Neural cell (in vitro differentiated cells): ENCODE results near the gene CDRT4. TPM values are rescaled to one million over a fixed set of nuclear protein-coding genes. Genes with fewer than 3 reads are reported as not detected.

Source experiments
- H2AFZ ChIP-seq: fragments of 200-600, 300-800 bp; sonication (generic), shearing (Covaris generic); 2 replicates; pipeline ENCODE4 v1.6.0; 2014; ENCODE audit warnings: low read depth, mild to moderate bottlenecking, antibody characterized with exemption, low read length, moderate library complexity
- H3F3A ChIP-seq: fragments of 200-600 bp; shearing (Covaris generic); 2 replicates; pipeline ENCODE4 v1.6.1; 2016; ENCODE audit warnings: mild to moderate bottlenecking, moderate library complexity, mixed read lengths, antibody characterized with exemption, low read length; ENCODE audit not compliant: insufficient read depth, poor library complexity, severe bottlenecking
- H3K27ac ChIP-seq: fragments of 200-600, 300-800 bp; sonication (generic), shearing (Covaris generic); 2 replicates; pipeline ENCODE4 v1.5.1; 2014; ENCODE audit warnings: mild to moderate bottlenecking, low read length, moderate library complexity
- H3K27me3 ChIP-seq: fragments of 300-800, 200-600 bp; sonication (generic), shearing (Covaris generic); 2 replicates; pipeline ENCODE4 v1.6.0; 2014; ENCODE audit warnings: mild to moderate bottlenecking, low read depth, low read length, moderate library complexity; ENCODE audit not compliant: insufficient read depth
- H3K36me3 ChIP-seq: fragments of 300-800, 200-600 bp; sonication (generic), shearing (Covaris generic); 2 replicates; pipeline ENCODE4 v1.5.1; 2014; ENCODE audit warnings: mild to moderate bottlenecking, antibody characterized with exemption, low read length, moderate library complexity; ENCODE audit not compliant: insufficient read depth
- H3K4me2 ChIP-seq: fragments of 300-800, 200-600 bp; sonication (generic), shearing (Covaris generic); 2 replicates; pipeline ENCODE4 v1.6.0; 2014; ENCODE audit warnings: mild to moderate bottlenecking, low read length
- H3K4me3 ChIP-seq: fragments of 300-800, 200-600 bp; sonication (generic), shearing (Covaris generic); 2 replicates; pipeline ENCODE4 v1.5.1; 2014; ENCODE audit warnings: mild to moderate bottlenecking, low read length, moderate library complexity
- H3K79me2 ChIP-seq: fragments of 200-600 bp; shearing (Covaris generic); replicated peaks from 2 replicates; pipeline ENCODE4 v1.6.0; 2014; ENCODE audit warnings: mild to moderate bottlenecking, low read length, moderate library complexity; ENCODE audit not compliant: insufficient read depth
- H3K9ac ChIP-seq: fragments of 300-800, 200-600 bp; sonication (generic), shearing (Covaris generic); 2 replicates; pipeline ENCODE4 v1.6.1; 2016; ENCODE audit warnings: mild to moderate bottlenecking, low read length, mixed read lengths
- H3K9me2 ChIP-seq: fragments of 200-600 bp; shearing (Covaris generic); 2 replicates; pipeline ENCODE4 v1.6.1; 2016; ENCODE audit warnings: mild to moderate bottlenecking, low read length, mixed read lengths; ENCODE audit not compliant: insufficient read depth
- H3K9me3 ChIP-seq: fragments of 200-600, 300-800 bp; sonication (generic), shearing (Covaris generic); 2 replicates; pipeline ENCODE4 v1.6.1; 2016; ENCODE audit warnings: mild to moderate bottlenecking, mixed run types, low read length, moderate library complexity, mixed read lengths
- H4K20me1 ChIP-seq: fragments of 200-600 bp; shearing (Covaris generic); 2 replicates; pipeline ENCODE4 v1.6.1; 2016; ENCODE audit warnings: mild to moderate bottlenecking, mixed run types; ENCODE audit not compliant: insufficient read depth
- CTCF ChIP-seq: fragments of 450-650 bp; IDR thresholded peaks from 2 replicates; pipeline ENCODE4 v1.5.1; 2014; ENCODE audit warnings: antibody characterized with exemption, mild to moderate bottlenecking, moderate library complexity; ENCODE audit not compliant: poor library complexity, severe bottlenecking
- EP300 ChIP-seq: fragments of 450-650 bp; conservative IDR thresholded peaks from 2 replicates; pipeline ENCODE4 v1.6.1; 2014; ENCODE audit warnings: antibody characterized with exemption, mild to moderate bottlenecking, moderate library complexity; ENCODE audit not compliant: poor library complexity, severe bottlenecking
- EZH2 ChIP-seq: fragments of 200-600, 300-800 bp; shearing (Covaris generic), sonication (generic); IDR thresholded peaks from 2 replicates; pipeline ENCODE4 v1.6.1; 2014; ENCODE audit warnings: antibody characterized with exemption, low read length, borderline replicate concordance, mild to moderate bottlenecking; ENCODE audit not compliant: insufficient read depth, poor library complexity, severe bottlenecking
- MXI1 ChIP-seq: fragments of 450-650 bp; conservative IDR thresholded peaks from 2 replicates; pipeline ENCODE4 v1.6.1; 2014; ENCODE audit warnings: antibody characterized with exemption, mild to moderate bottlenecking; ENCODE audit not compliant: poor library complexity, severe bottlenecking
- POLR2AphosphoS5 ChIP-seq: IDR thresholded peaks from 2 replicates; pipeline ENCODE4 v1.6.1; 2012
- RAD21 ChIP-seq: fragments of 450-650 bp; conservative IDR thresholded peaks from 2 replicates; pipeline ENCODE4 v1.6.1; 2014; ENCODE audit warnings: antibody characterized with exemption, mild to moderate bottlenecking, moderate library complexity
- REST ChIP-seq: IDR thresholded peaks from 2 replicates; pipeline ENCODE4 v1.6.1; 2012; ENCODE audit warnings: borderline replicate concordance
- SMC3 ChIP-seq: fragments of 450-650 bp; conservative IDR thresholded peaks from 2 replicates; pipeline ENCODE4 v1.6.1; 2014; ENCODE audit warnings: antibody characterized with exemption, mild to moderate bottlenecking, moderate library complexity; ENCODE audit not compliant: poor library complexity
- TAF1 ChIP-seq: IDR thresholded peaks from 2 replicates; pipeline ENCODE4 v1.6.1; 2012; ENCODE audit warnings: low read depth
- polyA plus RNA-seq: library from polyadenylated mRNA; depleted of rRNA; stranded (reverse); fragments of >200 nt; gene quantifications from 2 replicates; pipeline ENCODE4 v1.2.3, GENCODE V29; 2014

CDRT4 gene
- polyA plus RNA-seq, 1 donor from 2014 or later: 22.5 TPM

DNA sequence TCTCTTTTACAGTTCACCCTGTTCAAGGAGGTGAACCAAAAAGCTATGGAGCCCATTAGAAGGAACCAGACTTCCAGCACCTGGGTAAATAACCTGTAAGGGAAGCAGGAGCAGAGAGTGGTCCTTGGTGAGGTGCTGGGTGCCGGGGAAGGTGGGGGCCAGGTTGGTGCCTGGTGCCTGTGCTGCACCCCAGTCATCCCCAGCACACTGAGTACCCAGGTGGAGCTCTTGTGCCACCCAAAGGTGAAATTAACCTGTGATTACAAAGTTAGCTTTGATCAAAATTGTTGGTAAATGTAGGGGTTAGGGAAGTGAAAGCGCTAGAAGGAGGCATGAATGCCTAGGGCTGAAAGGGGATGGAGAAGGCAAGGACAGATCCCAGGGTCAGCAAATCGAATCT is 58.6 kb downstream of the CDRT4 start:
- H3F3A ChIP-seq: no peaks in the 10 kb centered on the region
- no peaks in the 10 kb centered on the region for H3K27me3 ChIP-seq
- no peaks in the 10 kb centered on the region for H3K9me3 ChIP-seq
- no peaks in the 10 kb centered on the region for H4K20me1 ChIP-seq
- H3K9me2 ChIP-seq: no peaks in the 10 kb centered on the region
- TF ChIP-seq TAF1: no peak
- no peaks in the 10 kb centered on the region for H3K36me3 ChIP-seq
- no peak overlapping the region for H2AFZ ChIP-seq
- no peak overlapping the region for H3K27ac ChIP-seq
- no peak overlapping the region for H3K4me2 ChIP-seq
- no peak overlapping the region for H3K4me3 ChIP-seq
- H3K9ac ChIP-seq: no peak overlapping the region
- no peaks in the 10 kb centered on the region for H3K79me2 ChIP-seq

- H3K79me2 ChIP-seq: no peaks in the 10 kb centered on the region
- no peaks in the 10 kb centered on the region for H3F3A ChIP-seq
- no peaks in the 10 kb centered on the region for H4K20me1 ChIP-seq
- TF ChIP-seq EZH2 (no peak), REST (no peak), RAD21 (no peak), POLR2AphosphoS5 (no peak), CTCF (no peak), SMC3 (no peak), MXI1 (no peak), EP300 (no peak), TAF1 (no peak)
- no peaks in the 10 kb centered on the region for H3K27me3 ChIP-seq
- H2AFZ ChIP-seq: no peak overlapping the region
- no peaks in the 10 kb centered on the region for H3K36me3 ChIP-seq
- no peak overlapping the region for H3K27ac ChIP-seq
- H3K9me3 ChIP-seq: no peaks in the 10 kb centered on the region
- H3K9ac ChIP-seq: no peak overlapping the region
- no peak overlapping the region for H3K4me2 ChIP-seq
- no peak overlapping the region for H3K4me3 ChIP-seq
- no peaks in the 10 kb centered on the region for H3K9me2 ChIP-seq
Measured at GRCh38 chr17:15406081-15406480, 61.3 kb downstream of the CDRT4 start.

DNA sequence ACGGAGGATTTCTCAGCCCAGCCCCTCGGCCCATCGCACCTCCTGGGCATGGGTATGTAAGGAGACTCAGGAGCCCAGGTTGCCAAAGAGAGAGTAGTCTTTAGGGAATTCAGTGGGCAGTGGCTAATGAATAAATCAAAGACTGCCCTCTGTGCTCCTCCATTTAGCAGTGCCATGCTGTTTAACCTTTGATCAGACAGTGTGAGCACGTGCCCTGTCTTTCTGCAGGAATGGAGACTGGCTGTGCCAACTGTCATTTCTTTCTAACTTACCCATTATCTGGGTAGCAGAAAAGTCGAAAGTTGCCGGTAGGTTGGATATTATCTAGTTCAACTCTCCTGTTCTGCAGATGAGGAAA is 62.4 kb downstream of the CDRT4 start:
- H3K4me3 ChIP-seq: no peak overlapping the region
- H2AFZ ChIP-seq: no peak overlapping the region
- H3K9me2 ChIP-seq: no peaks in the 10 kb centered on the region
- no peaks in the 10 kb centered on the region for H3F3A ChIP-seq
- H3K9me3 ChIP-seq: no peaks in the 10 kb centered on the region
- H4K20me1 ChIP-seq: no peaks in the 10 kb centered on the region
- no peak overlapping the region for H3K4me2 ChIP-seq
- H3K27ac ChIP-seq: no peak overlapping the region
- no peaks in the 10 kb centered on the region for H3K79me2 ChIP-seq
- H3K36me3 ChIP-seq: no peaks in the 10 kb centered on the region
- H3K27me3 ChIP-seq: no peaks in the 10 kb centered on the region
- TF ChIP-seq POLR2AphosphoS5 (no peak), MXI1 (no peak), EZH2 (no peak), TAF1 (no peak), REST (no peak), RAD21 (no peak), CTCF (no peak), SMC3 (no peak)
- H3K9ac ChIP-seq: no peak overlapping the region
